ENCODE results near the gene DDX10.

- TF ChIP-seq, protein P1, sequence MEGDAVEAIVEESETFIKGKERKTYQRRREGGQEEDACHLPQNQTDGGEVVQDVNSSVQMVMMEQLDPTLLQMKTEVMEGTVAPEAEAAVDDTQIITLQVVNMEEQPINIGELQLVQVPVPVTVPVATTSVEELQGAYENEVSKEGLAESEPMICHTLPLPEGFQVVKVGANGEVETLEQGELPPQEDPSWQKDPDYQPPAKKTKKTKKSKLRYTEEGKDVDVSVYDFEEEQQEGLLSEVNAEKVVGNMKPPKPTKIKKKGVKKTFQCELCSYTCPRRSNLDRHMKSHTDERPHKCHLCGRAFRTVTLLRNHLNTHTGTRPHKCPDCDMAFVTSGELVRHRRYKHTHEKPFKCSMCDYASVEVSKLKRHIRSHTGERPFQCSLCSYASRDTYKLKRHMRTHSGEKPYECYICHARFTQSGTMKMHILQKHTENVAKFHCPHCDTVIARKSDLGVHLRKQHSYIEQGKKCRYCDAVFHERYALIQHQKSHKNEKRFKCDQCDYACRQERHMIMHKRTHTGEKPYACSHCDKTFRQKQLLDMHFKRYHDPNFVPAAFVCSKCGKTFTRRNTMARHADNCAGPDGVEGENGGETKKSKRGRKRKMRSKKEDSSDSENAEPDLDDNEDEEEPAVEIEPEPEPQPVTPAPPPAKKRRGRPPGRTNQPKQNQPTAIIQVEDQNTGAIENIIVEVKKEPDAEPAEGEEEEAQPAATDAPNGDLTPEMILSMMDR (IDR thresholded peaks at IDR 0.05), result no peak
- no peak for TF ChIP-seq ZFX (IDR thresholded peaks at IDR 0.05; ENCODE audit: borderline replicate concordance)
Measured at GRCh38 chr11:108947654-108948570, 283.0 kb downstream of the DDX10 start.
